ENCODE measurements around the gene GNAT1.

GRCh38 chr3:50217681-50218080 lies 26.3 kb downstream of the GNAT1 start:
- TF ChIP-seq SP1 (IDR thresholded peaks at IDR 0.05) = no peak
- TF ChIP-seq HDGF (IDR thresholded peaks at IDR 0.05; ENCODE audit: borderline replicate concordance) = no peak
- TF ChIP-seq TARDBP (IDR thresholded peaks at IDR 0.05) = no peak
- no peak for TF ChIP-seq L3MBTL2 (conservative IDR thresholded peaks at IDR 0.05)
- TF ChIP-seq BHLHE40 (IDR thresholded peaks at IDR 0.05; ENCODE audit: borderline replicate concordance) = no peak
- no peak for TF ChIP-seq FOXM1 (IDR thresholded peaks at IDR 0.05; ENCODE audit: borderline replicate concordance)
- TF ChIP-seq ARNT (IDR thresholded peaks at IDR 0.05) = no peak
- TF ChIP-seq CTBP1 (IDR thresholded peaks at IDR 0.05; ENCODE audit: borderline replicate concordance) = no peak
